Natural killer cell (primary cell): ENCODE data around the gene STX5. TPM values are rescaled to one million over a fixed set of nuclear protein-coding genes. Genes with fewer than 3 reads are reported as not detected.

Source experiments
- ATAC-seq, 3 donors: fragments of 150-1000 bp in 2 of 3; fragments of 200-7000 bp in 1 of 3; cut with Tn5 transposase; 1 replicate in 1 of 3; 2 replicates in 2 of 3; pipeline ENCODE4 v1.10.0; 2021; ENCODE audit warnings: mild to moderate bottlenecking in 2 of 3, moderate library complexity in 2 of 3
- DNase-seq, 2 donors: peaks; one replicate each; pipeline versions ENCODE4 v3.0.0 to v3.0.0-alpha.2; 2013 to 2021; ENCODE audit warnings: mixed read lengths in 1 of 2
- H3K27ac ChIP-seq: one replicate; pipeline ENCODE4 v1.5.1; 2013; ENCODE audit warnings: mild to moderate bottlenecking, low read length
- H3K27me3 ChIP-seq: one replicate; pipeline ENCODE4 v1.6.1; 2013; ENCODE audit warnings: low read length; ENCODE audit not compliant: control insufficient read depth, insufficient read depth
- H3K36me3 ChIP-seq: one replicate; pipeline ENCODE4 v1.6.1; 2013; ENCODE audit warnings: low read length; ENCODE audit not compliant: control insufficient read depth, insufficient read depth
- H3K4me1 ChIP-seq: one replicate; pipeline ENCODE4 v1.6.1; 2013; ENCODE audit warnings: low read length; ENCODE audit not compliant: control insufficient read depth, insufficient read depth
- H3K4me3 ChIP-seq: one replicate; pipeline ENCODE4 v1.5.1; 2013; ENCODE audit warnings: low read length
- H3K9me3 ChIP-seq: one replicate; pipeline ENCODE4 v1.6.1; 2013; ENCODE audit warnings: low read length; ENCODE audit not compliant: control insufficient read depth, insufficient read depth
- H3K27ac Mint-ChIP-seq, 2 donors: one replicate each; pipeline ENCODE4 v1.8.0; 2022; ENCODE audit warnings: mild to moderate bottlenecking in 2 of 2, mixed read lengths in 2 of 2, moderate library complexity in 1 of 2
- H3K27me3 Mint-ChIP-seq, 2 donors: one replicate each; pipeline ENCODE4 v1.8.0; 2022; ENCODE audit warnings: low read depth in 2 of 2, mixed read lengths in 2 of 2
- H3K36me3 Mint-ChIP-seq: one replicate; pipeline ENCODE4 v1.8.0; 2022; ENCODE audit warnings: mixed read lengths
- H3K4me1 Mint-ChIP-seq, 2 donors: one replicate each; pipeline ENCODE4 v1.8.0; 2022; ENCODE audit warnings: mixed read lengths in 2 of 2
- H3K4me3 Mint-ChIP-seq: one replicate; pipeline ENCODE4 v1.8.0; 2022; ENCODE audit warnings: mild to moderate bottlenecking, moderate library complexity, mixed read lengths
- H3K9me3 Mint-ChIP-seq, 2 donors: one replicate each; pipeline ENCODE4 v1.8.0; 2022; ENCODE audit warnings: mixed read lengths in 2 of 2
- CTCF ChIP-seq: fragments of 200-600 bp; IDR thresholded peaks from one replicate; pipeline ENCODE4 v1.8.0; 2022; ENCODE audit warnings: antibody characterized with exemption
- WGBS: methylation state at CpG from one replicate; pipeline ENCODE4 v1.1.7; 2013; ENCODE audit warnings: missing lambda C conversion rate; ENCODE audit not compliant: insufficient coverage; 5-methylcytosine and 5-hydroxymethylcytosine counted together
- intact Hi-C: fragments of 100-400 bp; cut with micrococcal nuclease; formaldehyde crosslinking; loops from one replicate; pipeline ENCODE4 v1.14.2; 2022
- total RNA-seq, 4 donors: library from RNA; stranded (reverse); fragments of 120-200 nt in 1 of 4; gene quantifications; one replicate each; pipeline versions ENCODE4 v1.2.3 to v1.2.4, GENCODE V29; 2013 to 2022

The STX5 gene
- total RNA-seq, 3 donors from 2014 or later (not counting 1 experiment from before 2014, with no cell fraction given) = 138 to 171 (median 166) TPM

GRCh38 chr11:62856333-62856895, 24.6 kb upstream of the STX5 start:
- Mint-ChIP-seq H3K4me1 (peaks cover 45% of the 10 kb centered on the region in 2 donors), H3K27ac (peak overlapping the region; percentile 95 to 97), H3K27me3 (no peaks in the 10 kb centered on the region), H3K36me3 (peaks cover 18% of the 10 kb centered on the region), H3K9me3 (no peaks in the 10 kb centered on the region), H3K4me3 (peak overlapping the region; percentile 98)
- intact Hi-C loops = loop anchor here (5.0 kb wide), 1 partner anchor 264 kb away; the partner anchor contains the start of gene TUT1
- peaks cover 31% of the 10 kb centered on the region for H3K4me1 ChIP-seq
- H3K27ac ChIP-seq = peak overlapping the region; percentile 63
- no peaks in the 10 kb centered on the region for H3K27me3 ChIP-seq
- 7% methylated on average over 20 of the region's 20 CpGs for WGBS
- DNase-seq (peak in 1 of 2 donors; percentile 53), ATAC-seq (no peak)
- peaks cover 31% of the 10 kb centered on the region for H3K36me3 ChIP-seq
- peak overlapping the region; percentile 79 for H3K4me3 ChIP-seq
- TF ChIP-seq CTCF = no peak
- no peaks in the 10 kb centered on the region for H3K9me3 ChIP-seq

- no peaks in the 10 kb centered on the region for H3K9me3 ChIP-seq
- H3K4me3 Mint-ChIP-seq = peak overlapping the region; percentile 98
- intact Hi-C loops = loop anchor here (1.0 to 5.0 kb wide), 2 partner anchors 14 to 263 kb away; partner anchors contain the start of gene TUT1
- peaks cover 18% of the 10 kb centered on the region for H3K36me3 Mint-ChIP-seq
- peak overlapping the region; percentile 64 for H3K27ac ChIP-seq
- H3K27ac Mint-ChIP-seq = peak overlapping the region; percentile 95 to 97
- H3K4me1 Mint-ChIP-seq = peaks cover 45% of the 10 kb centered on the region in 2 donors
- DNase-seq (peak; percentile 97 to 100), ATAC-seq (peak; percentile 92 to 97 (median 92))
- TF ChIP-seq CTCF = no peak
- H3K4me1 ChIP-seq = peaks cover 31% of the 10 kb centered on the region
- no peaks in the 10 kb centered on the region for H3K9me3 Mint-ChIP-seq
- H3K27me3 ChIP-seq = no peaks in the 10 kb centered on the region
- peak overlapping the region; percentile 79 for H3K4me3 ChIP-seq
- no peaks in the 10 kb centered on the region for H3K27me3 Mint-ChIP-seq
- peaks cover 33% of the 10 kb centered on the region for H3K36me3 ChIP-seq
- under 1% methylated on average over 54 of the region's 54 CpGs for WGBS
These were observed 23.9 kb upstream of the STX5 start for GRCh38 chr11:62855571-62856332.

GRCh38 chr11:62854825-62855570, 23.1 kb upstream of the STX5 start:
- Mint-ChIP-seq H3K27me3 (no peaks in the 10 kb centered on the region), H3K27ac (peak overlapping the region; percentile 95 to 97), H3K4me1 (peaks cover 45% of the 10 kb centered on the region in 2 donors), H3K4me3 (peak overlapping the region; percentile 98), H3K9me3 (no peaks in the 10 kb centered on the region), H3K36me3 (peaks cover 18% of the 10 kb centered on the region)
- no peak for ATAC-seq
- 4% methylated on average over 15 of the region's 15 CpGs for WGBS
- H3K9me3 ChIP-seq = no peaks in the 10 kb centered on the region
- peak in 1 of 2 donors; percentile 35 for DNase-seq
- peak overlapping the region; percentile 79 for H3K4me3 ChIP-seq
- peaks cover 33% of the 10 kb centered on the region for H3K36me3 ChIP-seq
- TF ChIP-seq CTCF = no peak
- peaks cover 31% of the 10 kb centered on the region for H3K4me1 ChIP-seq
- intact Hi-C loops = loop anchor here (1.0 to 5.0 kb wide), 2 partner anchors 14 to 263 kb away; partner anchors contain the start of gene TUT1
- H3K27ac ChIP-seq = peak overlapping the region; percentile 64
- no peaks in the 10 kb centered on the region for H3K27me3 ChIP-seq
